ENCODE measurements around the gene TPGS1.
A peak's percentile ranks its signal among the peaks of the same experiment; 100 is the strongest.

TPGS1 gene

GRCh38 chr19:522726-523125, 15.4 kb downstream of the TPGS1 start:
- no peak for DNase-seq

DNA sequence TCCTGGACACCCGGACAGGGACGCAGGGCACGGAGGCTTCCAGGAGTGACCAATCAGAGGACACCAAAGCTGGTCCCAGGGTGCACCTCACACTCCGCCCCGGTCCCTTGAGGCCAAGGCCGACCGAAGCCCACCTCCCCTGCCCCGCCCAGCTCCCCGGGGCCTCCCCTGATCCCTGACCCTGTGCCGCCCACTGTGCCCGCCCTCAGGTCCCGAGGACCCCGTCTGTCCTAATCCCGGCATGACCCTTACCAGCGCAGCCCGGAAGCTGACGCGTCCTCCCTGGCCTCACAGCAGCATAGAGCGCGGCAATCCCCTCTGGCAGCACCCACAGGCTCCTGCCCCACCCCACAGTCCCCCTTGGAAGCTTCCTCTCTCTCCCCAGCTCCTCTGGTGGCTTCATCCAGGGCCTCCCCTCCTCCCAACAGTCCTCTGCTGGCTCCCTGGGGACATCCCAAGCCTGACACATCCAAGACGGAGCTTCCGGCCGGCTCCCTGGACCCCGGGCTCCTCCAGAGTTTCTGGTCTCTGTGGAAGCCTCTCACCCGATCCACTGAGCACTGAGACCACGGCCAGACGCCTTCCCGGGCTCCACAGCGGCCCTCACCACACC, 16.9 kb downstream of the TPGS1 start:
- DNase-seq = no peak

DNA sequence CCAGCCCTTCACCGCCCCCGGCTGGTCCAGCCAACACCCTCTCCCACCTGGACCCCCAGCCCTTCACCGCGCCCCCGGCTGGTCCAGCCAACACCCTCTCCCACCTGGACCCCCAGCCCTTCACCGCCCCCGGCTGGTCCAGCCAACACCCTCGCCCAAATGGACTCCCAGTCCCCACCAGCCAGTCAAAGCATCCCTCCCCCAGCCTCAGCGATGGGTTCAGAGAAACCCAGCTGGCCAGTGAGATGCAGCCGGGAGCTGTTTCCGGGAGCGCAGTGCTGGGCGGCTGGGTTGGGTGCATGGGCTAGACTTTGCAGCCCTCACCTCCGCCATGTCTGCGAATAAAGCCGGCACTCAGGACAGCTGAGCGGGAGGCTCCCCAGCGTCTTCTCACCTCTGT, 17.7 kb downstream of the TPGS1 start:
- DNase-seq = no peak

GRCh38 chr19:525857-526419, 18.6 kb downstream of the TPGS1 start:
- DNase-seq = no peak

DNA sequence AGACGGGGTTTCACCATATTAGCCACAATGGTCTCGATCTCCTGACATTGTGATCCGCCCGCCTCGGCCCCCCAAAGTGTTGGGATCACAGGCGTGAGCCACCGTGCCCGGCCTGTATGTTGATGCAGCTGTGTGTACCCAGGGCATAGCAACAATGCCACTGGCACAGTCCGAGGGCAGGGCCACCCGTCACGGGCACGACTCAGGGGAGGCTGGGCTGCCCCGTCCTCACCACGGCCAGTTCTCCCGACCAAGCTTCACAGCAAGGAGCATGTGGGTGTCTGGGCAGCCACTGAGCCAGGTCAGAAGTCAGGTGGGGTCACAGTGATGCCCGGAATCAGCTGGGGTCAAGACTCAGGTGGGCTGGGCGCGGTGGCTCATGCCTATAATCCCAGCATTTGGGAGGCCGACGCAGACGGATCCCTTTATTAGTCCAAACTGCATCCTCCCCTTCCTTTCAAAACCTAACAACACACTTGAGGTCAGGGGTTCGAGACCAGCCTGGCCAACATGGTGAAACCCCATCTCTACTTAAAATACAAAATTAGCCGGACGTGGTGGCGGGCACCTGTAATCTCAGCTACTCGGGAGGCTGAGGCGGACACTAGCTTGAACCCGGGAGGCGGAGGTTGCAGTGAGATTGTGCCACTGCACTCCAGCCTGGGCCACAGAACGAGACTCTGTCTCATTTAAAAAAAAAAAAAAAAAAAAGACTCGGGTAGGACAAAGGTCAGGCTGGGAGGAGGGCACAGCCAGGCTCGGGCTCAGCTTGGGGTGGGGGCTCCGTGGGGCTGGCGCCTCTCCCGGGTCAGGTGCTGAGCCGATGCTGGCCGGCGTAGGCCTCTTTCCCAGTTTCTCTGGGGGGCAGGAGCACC, 23.1 kb downstream of the TPGS1 start:
- DNase-seq = no peak

- peak; percentile 89 for DNase-seq
Observed at GRCh38 chr19:531009-531752, 23.9 kb downstream of the TPGS1 start.

DNA sequence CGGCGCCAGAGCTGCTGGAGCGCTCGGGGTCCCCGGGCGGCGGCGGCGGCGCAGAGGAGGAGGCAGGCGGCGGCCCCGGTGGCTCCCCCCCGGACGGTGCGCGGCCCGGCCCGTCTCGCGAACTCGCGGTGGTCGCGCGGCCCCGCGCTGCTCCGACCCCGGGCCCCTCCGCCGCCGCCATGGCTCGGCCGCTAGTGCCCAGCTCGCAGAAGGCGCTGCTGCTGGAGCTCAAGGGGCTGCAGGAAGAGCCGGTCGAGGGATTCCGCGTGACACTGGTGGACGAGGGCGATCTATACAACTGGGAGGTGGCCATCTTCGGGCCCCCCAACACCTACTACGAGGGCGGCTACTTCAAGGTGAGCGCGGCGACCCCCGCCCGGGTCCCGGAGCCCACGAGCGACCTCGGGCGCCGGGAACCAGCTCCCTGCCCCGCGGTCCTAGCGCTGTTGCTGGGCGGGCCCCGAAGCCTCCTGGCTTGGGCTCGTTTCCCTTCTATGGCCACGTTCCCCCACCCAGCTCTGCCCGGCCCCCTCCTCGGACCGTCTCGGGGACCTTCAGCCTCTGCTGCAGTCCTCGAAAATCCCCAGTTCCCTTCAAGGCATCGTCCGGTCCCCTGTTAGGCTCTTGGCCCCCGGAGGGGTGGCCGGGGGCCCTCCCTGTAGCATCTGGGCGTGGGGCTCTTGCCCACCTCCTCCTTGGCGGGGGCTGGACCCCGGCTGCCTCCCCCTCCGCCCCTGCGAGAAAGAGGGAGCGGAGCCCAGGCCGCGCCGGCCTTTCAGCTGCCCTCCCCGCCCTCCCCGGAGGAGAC, 24.7 kb downstream of the TPGS1 start, which contains the start of gene CDC34:
Gene CDC34, plus strand, starts transcription at position 8 of the 808 bp plus-strand sequence. Its CDS starts 172 bp downstream, at position 180.
- no peak for DNase-seq

GRCh38 chr19:532561-533363, 25.5 kb downstream of the TPGS1 start:
- DNase-seq = peak; percentile 52

GRCh38 chr19:533364-534058, 26.2 kb downstream of the TPGS1 start:
- DNase-seq = no peak

GRCh38 chr19:534088-534487, 26.8 kb downstream of the TPGS1 start:
- DNase-seq = no peak

- DNase-seq = no peak
Observed at GRCh38 chr19:535017-535835, 27.9 kb downstream of the TPGS1 start.

DNA sequence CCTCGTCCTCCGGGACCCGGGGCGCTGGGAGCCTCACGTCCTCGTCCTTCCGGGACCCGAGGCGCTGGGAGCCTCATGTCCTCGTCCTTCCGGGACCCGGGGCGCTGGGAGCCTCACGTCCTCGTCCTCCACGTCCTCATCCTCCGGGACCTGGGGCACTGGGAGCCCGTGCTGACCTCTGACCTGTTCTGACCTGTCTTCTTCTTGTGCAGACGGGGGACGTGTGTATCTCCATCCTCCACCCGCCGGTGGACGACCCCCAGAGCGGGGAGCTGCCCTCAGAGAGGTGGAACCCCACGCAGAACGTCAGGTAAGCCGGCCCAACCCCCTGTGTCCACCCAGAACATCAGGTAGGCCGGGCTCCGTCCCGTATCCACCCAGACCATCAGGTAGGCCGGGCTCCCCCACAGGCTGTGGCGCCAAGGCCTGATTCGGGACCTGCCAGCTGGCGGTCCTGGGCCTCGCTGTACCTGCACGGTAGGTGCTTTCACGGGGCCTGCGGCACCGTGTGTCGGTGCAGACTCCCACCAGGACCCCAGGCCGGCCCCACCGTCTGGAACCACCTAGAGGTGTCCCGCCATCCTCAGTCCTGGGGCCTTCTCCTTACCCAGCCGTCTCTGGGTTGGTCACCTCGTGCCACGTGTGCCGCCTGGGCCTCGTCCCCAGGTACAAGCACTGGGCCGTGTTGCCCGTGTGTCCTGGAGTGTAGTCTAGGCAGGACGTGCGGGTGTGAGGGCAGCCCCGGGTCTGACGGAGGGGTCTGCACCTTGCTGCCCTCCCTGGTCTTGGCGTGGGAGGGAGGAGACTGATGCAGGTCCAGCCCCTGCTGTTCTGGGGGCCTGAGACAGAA, 29.0 kb downstream of the TPGS1 start:
- DNase-seq = no peak

GRCh38 chr19:536881-537404, 29.6 kb downstream of the TPGS1 start:
- DNase-seq = no peak

GRCh38 chr19:538641-539428, 31.5 kb downstream of the TPGS1 start:
- no peak for DNase-seq

- DNase-seq = no peak
Observed at GRCh38 chr19:539429-540030, 32.2 kb downstream of the TPGS1 start.

GRCh38 chr19:540867-541637, 33.8 kb downstream of the TPGS1 start:
- DNase-seq = no peak

GRCh38 chr19:541699-542098, 34.4 kb downstream of the TPGS1 start:
- no peak for DNase-seq

All from stimulated activated CD8-positive, alpha-beta memory T cell treated with anti-CD3 and anti-CD28 coated beads, Interleukin-4, amount 100 ng/mL, for 48 hours (primary cell).